ENCODE data around the gene PIK3R4. TPM values are rescaled to one million over a fixed set of nuclear protein-coding genes. Genes with fewer than 3 reads are reported as not detected.

The PIK3R4 gene
- total RNA-seq, 2 donors from 2014 or later = 22.1 to 26.2 TPM

- ATAC-seq (replicated peaks in 1 of 2) = no peak
- H3K27ac Mint-ChIP-seq = no peak overlapping the region
Observed at GRCh38 chr3:130636480-130637234, 110.0 kb downstream of the PIK3R4 start.

DNA sequence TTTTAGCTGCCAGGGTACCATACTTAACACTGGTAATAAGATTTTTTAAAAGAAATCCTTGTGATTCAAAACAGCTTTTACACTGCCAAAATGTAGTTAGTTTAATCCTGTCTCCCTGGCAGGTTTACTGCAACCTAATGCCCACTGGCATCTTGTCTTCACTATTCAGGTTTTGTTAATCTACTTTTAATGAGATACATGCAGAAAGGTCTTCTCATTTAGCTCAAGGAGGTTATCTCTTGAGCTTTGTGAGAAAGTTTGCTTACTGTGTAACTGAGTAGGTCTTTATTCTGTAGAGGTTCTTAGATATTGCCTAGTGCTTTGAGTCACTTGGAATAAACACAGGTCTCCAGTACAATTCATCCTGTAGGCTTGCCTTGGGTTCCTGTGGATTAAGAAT, 110.7 kb downstream of the PIK3R4 start:
- no peak for ATAC-seq (replicated peaks in 1 of 2)
- DNase-seq = no peak

More at GRCh38 chr3:130636480-130637234, 110.0 kb downstream of the PIK3R4 start:
- Mint-ChIP-seq H3K9me3 (no peaks in the 10 kb centered on the region), H3K36me3 (ENCODE audit: insufficient read depth in 2 of 2) (no peaks in the 10 kb centered on the region), H3K4me1 (ENCODE audit: low read depth) (no peaks in the 10 kb centered on the region), H3K4me3 (no peak overlapping the region), H3K27me3 (ENCODE audit: low read depth) (peaks cover 8% of the 10 kb centered on the region)
- no peak for DNase-seq

GRCh38 chr3:130635285-130635684, 111.3 kb downstream of the PIK3R4 start:
- H3K9me3 Mint-ChIP-seq = no peaks in the 10 kb centered on the region
- H3K27me3 Mint-ChIP-seq (ENCODE audit: low read depth) = no peaks in the 10 kb centered on the region
- no peak overlapping the region for H3K27ac Mint-ChIP-seq
- H3K36me3 Mint-ChIP-seq (ENCODE audit: insufficient read depth in 2 of 2) = no peaks in the 10 kb centered on the region
- no peaks in the 10 kb centered on the region for H3K4me1 Mint-ChIP-seq (ENCODE audit: low read depth)
- DNase-seq (no peak), ATAC-seq (replicated peaks in 1 of 2) (no peak)
- no peak overlapping the region for H3K4me3 Mint-ChIP-seq

More for the DNA sequence above, 110.7 kb downstream of the PIK3R4 start:
- no peak overlapping the region for H3K27ac Mint-ChIP-seq
- H3K4me1 Mint-ChIP-seq (ENCODE audit: low read depth) = no peaks in the 10 kb centered on the region
- H3K36me3 Mint-ChIP-seq (ENCODE audit: insufficient read depth in 2 of 2) = no peaks in the 10 kb centered on the region
- H3K9me3 Mint-ChIP-seq = no peaks in the 10 kb centered on the region
- peaks cover 1% of the 10 kb centered on the region for H3K27me3 Mint-ChIP-seq (ENCODE audit: low read depth)
- no peak overlapping the region for H3K4me3 Mint-ChIP-seq

Other genes with a start within 250 kb of the PIK3R4 start
- gene COL6A6, start 229.7 kb downstream of the PIK3R4 start, total RNA-seq = not detected
- gene ATP2C1, start 147.3 kb upstream of the PIK3R4 start, total RNA-seq = 10 to 100 TPM; 76.0 to 79.6 TPM